Central memory CD8-positive, alpha-beta T cell (primary cell): ENCODE measurements around the gene ARHGAP26.

Experiments used
- ATAC-seq: fragments of 150-1000 bp; cut with Tn5 transposase; replicated peaks from 2 replicates; pipeline ENCODE4 v1.10.0; 2022; ENCODE audit warnings: mild to moderate bottlenecking, moderate FRiP score, moderate number of reproducible peaks; ENCODE audit not compliant: poor library complexity, severe bottlenecking; ENCODE audit errors: extremely low read depth
- DNase-seq, 2 donors: peaks; one replicate each; pipeline ENCODE4 v3.0.0; 2021; ENCODE audit warnings: low spot score in 2 of 2
- H3K27ac Mint-ChIP-seq: one replicate; pipeline ENCODE4 v1.8.0; 2022; ENCODE audit warnings: low read depth, mild to moderate bottlenecking, moderate library complexity, mixed read lengths
- H3K27me3 Mint-ChIP-seq: one replicate; pipeline ENCODE4 v1.8.0; 2022; ENCODE audit warnings: mixed read lengths
- H3K36me3 Mint-ChIP-seq: one replicate; pipeline ENCODE4 v1.8.0; 2022; ENCODE audit warnings: mild to moderate bottlenecking, moderate library complexity, mixed read lengths; ENCODE audit not compliant: insufficient read depth
- H3K4me1 Mint-ChIP-seq: one replicate; pipeline ENCODE4 v1.8.0; 2022; ENCODE audit warnings: mixed read lengths
- H3K4me3 Mint-ChIP-seq: one replicate; pipeline ENCODE4 v1.8.0; 2022; ENCODE audit warnings: mild to moderate bottlenecking, moderate library complexity, mixed read lengths
- H3K9me3 Mint-ChIP-seq: one replicate; pipeline ENCODE4 v1.8.0; 2022; ENCODE audit warnings: mixed read lengths

ARHGAP26 gene

GRCh38 chr5:143277536-143277935 lies 507.4 kb downstream of the ARHGAP26 start:
- ATAC-seq = no peak
- H3K27me3 Mint-ChIP-seq = no peaks in the 10 kb centered on the region
- H3K36me3 Mint-ChIP-seq = peaks cover 13% of the 10 kb centered on the region
- no peaks in the 10 kb centered on the region for H3K9me3 Mint-ChIP-seq
- no peak for DNase-seq
- H3K27ac Mint-ChIP-seq = no peak overlapping the region
- H3K4me3 Mint-ChIP-seq = no peak overlapping the region
- no peaks in the 10 kb centered on the region for H3K4me1 Mint-ChIP-seq
